GM12864 (cell line): ENCODE data around the gene GALNT10.
A peak's percentile ranks its signal among the peaks of the same experiment; 100 is the strongest.

Experiments
- DNase-seq: peaks from one replicate; pipeline ENCODE4 v3.0.0-alpha.2; 2011; ENCODE audit warnings: low read depth
- H3K4me3 ChIP-seq: 2 replicates; pipeline ENCODE4 v1.5.1; 2011; ENCODE audit warnings: mild to moderate bottlenecking, low read depth, low read length, control low read depth
- CTCF ChIP-seq: IDR thresholded peaks from 2 replicates; pipeline ENCODE4 v1.5.1; 2011; ENCODE audit warnings: low read depth, mild to moderate bottlenecking, moderate library complexity, low read length, control low read depth, inconsistent platforms; ENCODE audit errors: missing control alignments

GALNT10 gene

GRCh38 chr5:154193283-154193682 lies 2.8 kb downstream of the GALNT10 start:
- no peak for DNase-seq
- no peak for TF ChIP-seq CTCF
- H3K4me3 ChIP-seq = no peak overlapping the region

GRCh38 chr5:154193701-154194121 lies 3.2 kb downstream of the GALNT10 start:
- no peak overlapping the region for H3K4me3 ChIP-seq
- TF ChIP-seq CTCF = no peak
- no peak for DNase-seq

GRCh38 chr5:154194345-154195329 lies 4.1 kb downstream of the GALNT10 start:
- no peak for TF ChIP-seq CTCF
- DNase-seq = no peak
- H3K4me3 ChIP-seq = no peak overlapping the region

DNA sequence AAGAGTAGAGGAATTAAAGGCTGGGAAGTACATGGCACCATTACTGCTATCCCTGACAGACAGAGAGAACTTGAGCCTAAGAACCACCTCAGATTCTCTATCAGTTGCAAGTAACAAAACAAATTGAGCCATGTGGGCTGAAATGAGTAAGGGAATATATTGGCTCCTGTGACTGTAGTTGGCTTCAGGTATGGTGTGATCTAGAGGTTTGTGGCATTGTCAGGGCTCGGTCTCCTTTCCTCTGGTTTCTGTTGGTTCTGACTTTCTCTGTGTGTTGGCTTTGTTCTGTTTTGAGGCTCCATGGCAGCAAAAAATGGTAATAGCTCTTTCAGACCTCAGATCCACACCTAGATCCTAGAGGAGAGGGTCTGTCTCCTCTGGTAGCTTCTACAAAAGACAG lies 5.7 kb downstream of the GALNT10 start:
- H3K4me3 ChIP-seq = no peak overlapping the region
- TF ChIP-seq CTCF = no peak
- DNase-seq = no peak

- no peak for DNase-seq
- no peak overlapping the region for H3K4me3 ChIP-seq
- peak; percentile 12 for TF ChIP-seq CTCF
Observed at GRCh38 chr5:154196955-154197652, 6.6 kb downstream of the GALNT10 start.

DNA sequence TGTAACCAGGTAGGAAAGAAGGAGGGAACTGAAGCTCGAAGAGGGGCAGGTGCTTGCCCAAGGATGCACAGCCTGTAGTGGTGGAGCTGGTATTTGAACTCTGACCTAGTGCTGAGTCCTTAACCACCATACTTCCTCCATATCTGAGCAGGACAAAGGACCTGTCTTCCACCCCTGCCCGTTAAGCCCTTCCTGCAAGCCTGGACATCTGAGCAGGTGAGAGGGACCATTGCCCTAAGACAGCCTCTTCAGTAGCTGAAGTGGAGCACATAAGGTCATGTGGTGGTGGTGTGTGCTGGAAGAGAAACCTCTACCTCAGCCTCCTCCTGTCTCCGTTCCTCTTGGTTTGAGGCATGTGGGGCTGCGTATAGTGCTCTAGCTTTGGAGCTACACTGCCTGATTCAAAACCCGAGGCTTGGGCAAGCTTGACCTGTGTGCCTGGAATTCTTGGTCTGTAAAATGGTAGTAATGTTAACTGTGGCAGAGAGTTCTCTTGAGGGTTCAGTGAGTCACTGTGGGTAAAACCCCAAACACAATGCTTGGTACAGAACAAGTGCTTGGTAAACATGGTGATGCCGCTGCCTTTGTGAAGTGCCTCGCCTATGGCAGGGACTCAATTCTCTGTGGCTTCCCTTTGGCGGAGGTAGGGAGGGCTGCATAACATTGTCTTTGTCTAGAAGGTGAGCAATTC lies 7.4 kb downstream of the GALNT10 start:
- no peak overlapping the region for H3K4me3 ChIP-seq
- no peak for TF ChIP-seq CTCF
- DNase-seq = no peak
